Right lung (tissue), 5 donors: Measurements from ENCODE around the gene KRT85. TPM values are rescaled to one million over a fixed set of nuclear protein-coding genes. Genes with fewer than 3 reads are reported as not detected.

ENCODE experiments used
- DNase-seq, 2 donors: peaks; one replicate each; pipeline ENCODE4 v3.0.0-alpha.2; 2013
- polyA plus RNA-seq, 5 donors: library from polyadenylated mRNA; unstranded; fragments of 120-200 nt; gene quantifications; one replicate each; pipeline versions ENCODE4 v1.2.1 to v1.2.3, GENCODE V29; 2013; ENCODE audit warnings: inconsistent platforms in 1 of 5, low replicate concordance in 1 of 5; ENCODE audit not compliant: insufficient read length in 5 of 5, insufficient read depth in 1 of 5

Gene KRT85
- polyA plus RNA-seq, 5 donors, result 0.06 TPM; not detected in 4

- DNase-seq, result no peak
Observed at GRCh38 chr12:52369211-52369610, 1.9 kb upstream of the KRT85 start.

GRCh38 chr12:52368508-52368907 is 1.2 kb upstream of the KRT85 start:
- DNase-seq, result no peak

GRCh38 chr12:52367876-52368275 is 595 bp upstream of the KRT85 start:
- no peak for DNase-seq

GRCh38 chr12:52364901-52365489 is 2.3 kb downstream of the KRT85 start:
- no peak for DNase-seq

GRCh38 chr12:52364061-52364460 is 3.2 kb downstream of the KRT85 start:
- no peak for DNase-seq

- DNase-seq, result no peak
Observed at GRCh38 chr12:52363111-52363679, 4.1 kb downstream of the KRT85 start.

- no peak for DNase-seq
Observed at GRCh38 chr12:52362118-52362726, 5.1 kb downstream of the KRT85 start.

GRCh38 chr12:52361553-52361952 is 5.7 kb downstream of the KRT85 start:
- no peak for DNase-seq

GRCh38 chr12:52360663-52361271 is 6.5 kb downstream of the KRT85 start:
- no peak for DNase-seq

GRCh38 chr12:52360106-52360662 is 7.1 kb downstream of the KRT85 start:
- DNase-seq, result no peak

GRCh38 chr12:52359621-52360061 is 7.6 kb downstream of the KRT85 start:
- peak in 1 of 2 donors; percentile 68 for DNase-seq

GRCh38 chr12:52358575-52359350 is 8.5 kb downstream of the KRT85 start:
- no peak for DNase-seq

- no peak for DNase-seq
Observed at GRCh38 chr12:52356762-52357580, 10.3 kb downstream of the KRT85 start.

GRCh38 chr12:52356031-52356761 is 11.1 kb downstream of the KRT85 start:
- DNase-seq, result no peak

- no peak for DNase-seq
Observed at GRCh38 chr12:52355176-52355575, 12.1 kb downstream of the KRT85 start.

- DNase-seq, result no peak
Observed at GRCh38 chr12:52354200-52354599, 13.1 kb downstream of the KRT85 start.

GRCh38 chr12:52353766-52354165 is 13.5 kb downstream of the KRT85 start:
- no peak for DNase-seq

GRCh38 chr12:52352951-52353350 is 14.3 kb downstream of the KRT85 start:
- no peak for DNase-seq

GRCh38 chr12:52351196-52352059 is 15.9 kb downstream of the KRT85 start:
- no peak for DNase-seq
